GM10266 (cell line): ENCODE results near the gene TNNT3.
"Not testable (repeated sequence)": the region's sequence is repeated elsewhere in the genome, so short reads cannot be mapped to it uniquely, and the experiment has no call there.

Source experiments
- DNase-seq: peaks from one replicate; pipeline ENCODE4 v3.0.0; 2012; ENCODE audit errors: extremely low spot score
- CTCF ChIP-seq: IDR thresholded peaks from 2 replicates; pipeline ENCODE4 v1.5.1; 2012; ENCODE audit warnings: mild to moderate bottlenecking, low read depth; ENCODE audit not compliant: control insufficient read depth, insufficient read depth; ENCODE audit errors: missing control alignments

TNNT3 gene

DNA sequence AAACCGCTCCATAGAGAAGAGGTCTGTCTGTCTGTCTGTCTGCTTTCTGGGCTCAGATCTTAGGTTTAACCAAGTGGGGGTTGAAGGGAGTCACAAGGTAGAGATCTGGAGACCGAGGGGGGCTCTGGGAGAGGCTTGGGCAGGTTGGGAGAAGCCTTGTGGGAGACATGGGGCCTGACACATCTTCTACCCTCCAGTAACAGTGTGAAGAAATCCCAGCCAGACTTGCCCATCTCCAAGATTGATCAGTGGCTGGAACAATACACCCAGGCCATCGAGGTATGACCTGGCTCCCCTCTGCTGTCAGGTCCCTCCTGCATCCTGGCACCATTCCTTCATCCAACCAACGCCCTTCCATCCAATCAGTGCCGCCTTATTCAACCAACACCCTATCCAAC is 35.2 kb upstream of the TNNT3 start:
- no peak for TF ChIP-seq CTCF
- DNase-seq, result no peak

DNA sequence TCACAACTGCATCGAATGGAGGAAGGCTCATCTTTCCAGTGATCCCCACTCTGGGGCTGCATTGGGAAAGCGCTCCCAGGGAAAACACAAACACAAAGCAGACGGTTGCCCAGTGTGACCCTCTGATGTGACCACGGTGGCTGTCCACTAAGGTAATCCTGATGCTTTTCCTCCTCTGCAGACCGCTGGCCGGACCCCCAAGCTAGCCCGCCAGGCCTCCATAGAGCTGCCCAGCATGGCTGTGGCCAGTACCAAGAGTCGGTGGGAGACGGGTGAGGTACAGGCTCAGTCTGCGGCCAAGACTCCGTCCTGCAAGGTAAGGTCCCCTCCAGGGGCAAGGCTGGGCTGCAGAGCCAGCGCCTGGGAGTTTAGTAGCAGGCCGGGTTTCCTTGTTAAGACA is 33.0 kb upstream of the TNNT3 start:
- not testable (repeated sequence) for DNase-seq

- no peak for TF ChIP-seq CTCF
- DNase-seq, result no peak
Measured at GRCh38 chr11:1887451-1888346, 31.8 kb upstream of the TNNT3 start.

DNA sequence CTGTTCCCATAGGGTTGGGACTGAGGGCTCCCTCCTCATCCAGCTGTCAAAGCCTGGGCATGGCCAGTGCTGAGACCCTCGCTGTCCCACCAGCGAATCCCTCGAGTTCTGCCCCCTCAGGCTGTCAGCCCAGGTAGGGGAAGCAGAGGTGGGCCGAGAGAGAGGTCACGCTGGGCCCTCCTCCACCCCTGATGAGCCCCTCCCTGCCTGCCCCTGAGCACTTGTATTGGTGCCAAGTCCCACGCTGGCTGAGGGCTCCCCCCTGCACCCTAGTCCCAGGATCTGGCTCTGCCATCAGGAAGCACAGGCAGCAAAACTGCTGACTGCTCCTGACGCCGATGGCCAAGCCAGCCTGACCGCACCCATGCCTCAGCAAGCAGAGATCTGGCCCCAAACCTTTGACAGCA is 31.2 kb upstream of the TNNT3 start:
- DNase-seq, result no peak
- no peak for TF ChIP-seq CTCF

DNA sequence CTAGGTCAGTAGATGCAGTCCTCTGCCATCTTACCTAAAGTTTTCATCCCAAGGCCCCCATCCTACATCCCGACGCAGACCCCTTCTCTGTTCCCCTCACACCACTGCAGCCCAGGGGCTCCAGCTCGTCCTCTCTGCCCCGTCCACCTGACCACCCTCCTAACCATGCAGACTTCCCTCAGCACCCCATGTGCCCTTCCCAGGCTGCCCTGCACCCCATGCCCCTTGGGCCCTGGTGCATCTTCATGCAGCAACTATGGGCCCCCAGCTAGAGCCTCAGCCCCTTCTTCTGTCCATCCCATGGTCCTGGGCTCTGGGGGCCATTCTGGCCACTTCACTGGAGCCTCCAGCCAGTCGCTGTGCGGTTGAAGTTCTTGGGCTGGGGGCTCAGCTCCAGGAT is 30.7 kb upstream of the TNNT3 start:
- no peak for TF ChIP-seq CTCF
- DNase-seq, result no peak

DNA sequence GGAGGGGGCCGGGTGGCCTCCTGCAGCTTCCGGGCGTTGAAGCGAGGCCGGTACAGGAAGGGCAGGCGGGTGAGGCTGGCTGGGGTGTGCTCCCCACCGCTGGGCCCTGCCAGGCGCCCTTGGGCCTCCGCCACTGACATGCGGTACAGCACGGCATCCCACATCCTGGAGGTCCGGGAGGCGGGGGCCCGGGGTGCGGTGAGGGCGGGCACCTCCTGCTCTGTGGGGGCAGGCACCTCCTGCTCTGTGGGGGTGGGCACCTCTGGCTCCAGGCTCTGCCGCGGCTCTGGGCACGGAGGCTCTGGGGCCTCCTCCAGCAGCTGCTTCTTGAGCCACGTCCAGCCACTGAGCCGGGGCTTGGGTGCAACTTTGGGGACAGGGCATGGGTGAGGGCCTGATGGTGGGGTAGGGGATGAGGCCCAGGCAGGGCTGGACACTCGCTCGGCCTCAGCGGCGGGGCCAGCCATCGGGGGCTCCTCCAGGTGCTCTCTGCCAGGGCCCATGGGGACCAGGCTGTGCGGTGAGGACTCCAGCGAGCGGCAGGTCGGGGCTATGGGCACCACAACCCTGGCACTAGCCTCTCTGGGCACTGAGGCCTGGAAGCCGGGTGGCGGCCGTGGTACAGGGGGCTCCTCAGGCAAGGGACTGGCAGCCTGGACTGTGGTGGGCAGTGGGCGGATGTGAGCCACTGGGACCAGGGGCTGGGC is 30.1 kb upstream of the TNNT3 start:
- no peak for DNase-seq
- TF ChIP-seq CTCF, result no peak

GRCh38 chr11:1889941-1890855 is 29.3 kb upstream of the TNNT3 start:
- peak; percentile 42 for DNase-seq
- no peak for TF ChIP-seq CTCF
